GM21526 (cell line): ENCODE results near the gene SYF2.
A peak's percentile ranks its signal among the peaks of the same experiment; 100 is the strongest.
"Not testable (repeated sequence)": the region's sequence is repeated elsewhere in the genome, so short reads cannot be mapped to it uniquely, and the experiment has no call there.

Experiments used
- ATAC-seq: cut with Tn5 transposase; IDR thresholded peaks from one replicate; pipeline ENCODE4 v1.9.1; 2021; ENCODE audit warnings: moderate library complexity; ENCODE audit not compliant: unreplicated experiment, low FRiP score

The SYF2 gene

GRCh38 chr1:25232027-25232865 is at the start of gene SYF2:
Gene SYF2, minus strand, starts transcription at chr1:25232502. Its CDS starts 35 bp downstream, at chr1:25232467.
- peak; percentile 70 for ATAC-seq

DNA sequence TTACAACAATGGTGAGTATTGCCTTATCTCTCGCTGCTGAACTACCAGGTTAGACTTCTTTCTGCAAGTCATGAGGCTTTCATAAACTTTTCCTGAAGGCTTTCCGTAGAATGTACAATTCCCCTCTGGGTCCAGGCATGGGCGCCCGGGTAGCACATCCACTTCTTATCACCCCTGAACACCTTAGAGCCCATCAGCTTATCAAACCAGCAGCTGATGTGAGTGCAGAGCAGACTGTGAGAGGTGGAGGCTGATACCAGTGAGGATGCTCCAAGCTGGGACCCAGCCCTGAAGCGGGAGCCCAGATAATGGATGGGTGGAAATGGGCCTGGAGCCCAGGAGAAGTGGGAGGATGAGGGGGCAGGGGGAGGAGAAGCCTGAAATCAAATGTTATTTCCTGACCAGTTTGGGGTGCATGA is 47.4 kb upstream of the SYF2 start:
- ATAC-seq: not testable (repeated sequence)

- ATAC-seq: not testable (repeated sequence)
Observed at GRCh38 chr1:25278790-25279189, 46.5 kb upstream of the SYF2 start.

- ATAC-seq: not testable (repeated sequence)
Observed at GRCh38 chr1:25278358-25278757, 46.1 kb upstream of the SYF2 start.

DNA sequence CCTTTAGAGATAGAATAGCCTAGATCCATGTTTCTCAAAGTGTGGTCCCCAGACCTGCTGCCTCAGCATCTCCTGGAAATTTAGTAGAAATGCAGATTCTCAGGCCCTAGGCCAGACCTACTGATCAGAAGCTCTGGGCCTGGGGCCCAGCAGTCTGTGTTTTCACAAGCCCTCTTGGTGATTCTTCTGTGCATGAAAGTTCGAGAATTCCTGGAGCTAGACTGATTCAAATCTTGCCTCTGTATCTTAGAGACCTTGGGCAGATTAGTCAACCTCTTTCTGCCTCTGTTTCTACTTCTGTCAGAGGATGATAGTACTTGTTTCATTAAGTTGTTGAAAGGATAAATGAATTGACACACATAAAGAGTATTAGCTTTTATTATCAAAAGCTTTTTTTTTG is 45.0 kb upstream of the SYF2 start:
- not testable (repeated sequence) for ATAC-seq

GRCh38 chr1:25275648-25276047 is 43.3 kb upstream of the SYF2 start:
- not testable (repeated sequence) for ATAC-seq

- ATAC-seq: not testable (repeated sequence)
Observed at GRCh38 chr1:25272238-25272637, 39.9 kb upstream of the SYF2 start, which contains the start of gene RHD. Gene RHD, plus strand, starts transcription at chr1:25272509. Its CDS starts 39 bp downstream, at chr1:25272548.

GRCh38 chr1:25268143-25268760 is 36.0 kb upstream of the SYF2 start:
- not testable (repeated sequence) for ATAC-seq

- peak; percentile 67 for ATAC-seq
Observed at GRCh38 chr1:25267288-25268142, 35.2 kb upstream of the SYF2 start.

DNA sequence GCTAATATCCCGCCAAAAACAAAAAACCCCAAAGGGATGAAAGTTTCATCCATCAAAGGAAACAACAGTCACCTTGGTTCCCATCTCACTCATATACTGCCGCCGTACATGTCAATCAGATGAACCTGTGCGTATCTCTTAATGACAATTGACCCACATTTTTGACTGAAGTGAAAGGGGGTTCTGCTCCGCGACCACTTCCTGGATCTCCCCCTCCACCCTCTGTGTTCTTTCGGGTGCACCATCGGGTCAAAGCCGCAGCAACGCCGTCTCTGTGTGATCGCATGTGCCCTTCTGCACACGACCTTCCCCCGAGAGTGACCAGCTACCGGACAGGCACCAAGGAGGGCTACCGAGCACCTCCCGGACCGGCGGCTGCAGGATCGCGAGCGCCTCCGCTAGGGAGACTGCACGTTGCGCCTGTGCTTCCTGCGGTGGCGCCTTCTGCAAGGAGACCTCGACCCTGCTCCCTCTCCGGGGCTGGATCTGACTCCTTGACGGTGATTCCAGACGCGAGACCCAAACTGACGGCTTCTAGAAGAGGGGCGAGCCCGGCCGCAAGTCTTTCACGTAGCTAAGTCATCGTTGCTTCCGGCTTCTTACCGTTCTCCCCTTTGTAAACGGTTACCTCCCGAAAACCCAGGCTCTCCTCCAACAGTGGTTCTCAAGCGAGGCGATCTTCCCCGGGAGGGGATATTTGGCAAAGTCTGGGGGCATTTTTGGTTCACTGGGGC is 34.4 kb upstream of the SYF2 start:
- ATAC-seq: peak; percentile 18

DNA sequence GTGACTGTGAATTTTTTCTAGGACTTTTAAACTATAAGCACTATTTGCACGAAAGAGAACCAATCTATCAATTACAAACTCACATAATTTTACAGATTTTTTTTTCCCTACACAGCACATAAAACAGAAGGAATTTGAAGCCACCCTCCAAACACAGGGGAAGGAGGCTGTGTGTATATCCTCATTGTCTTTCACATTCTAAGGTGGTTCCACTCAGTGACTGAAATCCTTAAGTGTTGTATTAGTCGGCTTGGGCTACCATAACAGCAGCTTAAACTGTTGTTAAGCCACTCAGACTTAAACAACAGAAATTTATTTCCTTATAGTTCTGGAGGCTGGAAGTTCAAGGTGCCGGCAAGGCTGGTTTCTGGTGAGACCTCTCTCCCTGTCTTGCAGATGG is 28.0 kb upstream of the SYF2 start:
- ATAC-seq: not testable (repeated sequence)

DNA sequence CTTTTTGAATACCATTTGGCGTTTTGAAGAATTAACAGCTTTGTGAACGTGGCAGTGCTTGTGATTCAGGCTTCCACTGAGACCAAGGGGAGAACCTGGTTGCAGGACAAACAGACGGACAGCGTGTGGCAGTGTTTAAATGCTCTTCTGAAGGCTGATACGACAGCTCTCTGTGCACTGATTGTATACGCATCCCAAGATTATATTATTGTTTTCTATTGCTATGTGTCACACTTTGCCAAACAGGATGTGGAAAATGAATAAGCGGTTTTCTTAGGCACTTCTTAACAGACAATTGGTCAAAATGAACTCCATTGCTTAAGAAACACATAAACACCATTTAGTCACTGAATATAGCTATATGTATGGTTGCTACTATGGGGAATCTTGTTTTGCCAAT is 27.5 kb upstream of the SYF2 start:
- ATAC-seq: not testable (repeated sequence)

DNA sequence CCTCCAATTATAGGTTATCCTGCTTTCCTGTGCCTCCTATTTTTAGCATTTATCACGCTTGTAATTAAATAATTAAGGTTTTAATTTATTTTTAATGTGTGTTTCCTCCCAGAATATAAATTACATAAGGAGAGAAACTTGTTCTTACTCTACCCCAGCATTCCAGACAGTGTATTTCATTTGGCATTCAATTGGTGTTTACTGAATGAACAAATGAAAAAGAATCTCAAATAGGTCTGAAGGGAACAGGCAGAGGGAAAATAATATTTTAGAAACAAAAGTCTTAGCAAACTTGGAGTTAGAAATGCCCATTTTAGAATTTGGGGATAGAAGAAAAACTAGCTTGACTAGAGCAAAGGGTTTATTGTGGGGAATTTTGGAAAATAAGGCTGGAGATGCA is 24.9 kb upstream of the SYF2 start:
- ATAC-seq: no peak

DNA sequence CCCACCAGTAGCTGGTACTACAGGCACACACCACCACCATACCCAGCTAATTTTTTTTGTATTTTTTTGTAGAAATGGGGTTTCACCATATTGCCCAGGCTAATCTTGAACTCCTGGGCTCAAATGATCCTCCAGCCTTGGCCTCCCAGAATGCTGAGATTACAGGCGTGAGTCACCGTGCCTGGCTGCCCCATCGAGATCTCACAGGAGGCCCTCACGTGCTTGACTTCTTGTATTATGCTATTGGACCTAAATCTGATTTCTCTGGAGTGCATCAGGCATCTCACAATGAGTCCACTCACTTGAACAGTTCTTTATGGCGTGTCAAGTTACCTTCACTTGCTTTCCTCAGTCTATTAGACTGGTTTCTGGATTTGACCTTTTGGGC is 24.3 kb upstream of the SYF2 start:
- ATAC-seq: no peak

DNA sequence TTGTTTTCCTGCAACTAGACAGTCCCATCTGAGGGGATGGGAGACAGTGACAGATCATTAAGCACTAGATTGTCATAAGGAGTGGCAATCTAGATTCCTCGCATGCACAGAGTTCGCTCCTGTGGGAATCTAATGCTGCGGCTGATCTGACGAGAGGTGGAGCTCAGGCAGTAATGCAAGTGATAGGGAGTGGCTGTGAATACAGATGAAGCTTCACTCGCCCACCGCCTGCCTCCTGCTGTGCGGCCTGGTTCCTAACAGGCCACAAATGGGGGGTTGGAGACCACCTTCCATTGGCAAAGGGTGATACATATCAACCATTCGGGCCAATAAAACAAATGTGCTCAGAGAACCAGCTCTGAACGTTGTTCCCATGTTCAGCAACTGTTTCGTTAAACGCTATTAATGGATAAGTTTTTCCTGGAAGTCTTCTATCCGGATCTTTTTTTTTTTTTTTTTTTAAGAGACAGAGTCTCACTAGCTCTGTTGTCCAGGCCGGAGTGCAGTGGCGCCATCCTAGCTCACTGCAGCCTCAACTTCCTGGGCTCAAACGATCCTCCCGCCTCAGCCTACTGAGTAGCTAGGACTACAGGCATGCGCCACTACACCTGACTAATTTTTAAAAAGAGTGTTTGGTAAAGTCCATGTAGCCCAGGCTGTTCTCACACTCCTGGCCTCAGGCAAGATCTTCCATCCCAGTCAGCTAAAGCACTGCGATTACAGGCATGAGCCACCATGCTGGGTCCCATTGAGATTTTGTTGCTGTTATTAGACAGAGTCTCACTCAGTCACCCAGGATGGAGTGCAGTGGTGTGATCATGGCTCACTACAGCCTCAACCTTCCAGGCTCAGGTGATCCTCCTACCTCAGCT is 23.6 kb upstream of the SYF2 start:
- no peak for ATAC-seq

DNA sequence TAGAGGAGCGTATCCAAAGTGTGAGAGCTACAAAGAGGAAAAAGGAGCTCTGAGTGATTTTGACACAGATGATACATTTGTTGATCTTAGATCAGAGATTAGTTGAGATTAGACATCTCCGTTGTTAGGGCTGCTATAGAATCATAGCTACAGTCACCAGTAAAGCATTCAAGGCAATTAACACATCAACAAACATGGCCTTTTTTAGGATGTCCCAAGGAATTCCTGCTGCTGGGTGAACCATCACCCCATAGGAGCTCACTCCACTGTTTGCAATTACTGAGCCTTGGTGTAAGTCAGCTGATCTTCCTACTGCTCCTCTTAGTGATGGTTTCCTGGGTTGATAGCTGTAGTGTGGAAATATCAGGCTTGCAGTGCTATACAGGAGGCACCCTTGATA is 21.6 kb upstream of the SYF2 start:
- ATAC-seq: no peak

GRCh38 chr1:25247829-25248754 is 15.8 kb upstream of the SYF2 start:
- ATAC-seq: no peak
